WTC11 (cell line): Measurements from ENCODE around the gene GLI1. TPM values are rescaled to one million over a fixed set of nuclear protein-coding genes. Genes with fewer than 3 reads are reported as not detected.

Experiments used
- ATAC-seq: fragments of 200-7000 bp; cut with Tn5 transposase; 2 replicates; pipeline ENCODE4 v1.10.0; 2021; ENCODE audit warnings: mild to moderate bottlenecking, moderate library complexity
- CTCF ChIA-PET: fragments of 300-600 bp; sonication (Branson Sonifier 250); formaldehyde crosslinking; loops from one replicate; lab custom pipeline; 2021; ENCODE audit warnings: antibody characterized with exemption; lab: Charles Lee
- POLR2A ChIA-PET: fragments of 350-600 bp; sonication (Branson Sonifier 250); formaldehyde crosslinking; loops from one replicate; lab custom pipeline; 2021; ENCODE audit warnings: antibody characterized with exemption; lab: Charles Lee
- DNase-seq: peaks from one replicate; pipeline ENCODE4 v3.0.0; 2021; ENCODE audit warnings: low spot score
- H3K27ac Mint-ChIP-seq: 2 replicates; pipeline ENCODE4 v1.8.0; 2021; ENCODE audit warnings: mixed read lengths
- H3K27me3 Mint-ChIP-seq: 2 replicates; pipeline ENCODE4 v1.8.0; 2021; ENCODE audit warnings: low read depth, mild to moderate bottlenecking, moderate library complexity, mixed read lengths
- H3K36me3 Mint-ChIP-seq: 2 replicates; pipeline ENCODE4 v1.8.0; 2021; ENCODE audit warnings: mixed read lengths
- H3K4me1 Mint-ChIP-seq: 2 replicates; pipeline ENCODE4 v1.8.0; 2022; ENCODE audit warnings: mixed read lengths
- H3K4me3 Mint-ChIP-seq: 2 replicates; pipeline ENCODE4 v1.8.0; 2021; ENCODE audit warnings: mild to moderate bottlenecking, moderate library complexity, mixed read lengths
- H3K9me3 Mint-ChIP-seq: 2 replicates; pipeline ENCODE4 v1.8.0; 2021; ENCODE audit warnings: mixed read lengths
- ATF3 ChIP-seq: sonication (generic); formaldehyde crosslinking; conservative IDR thresholded peaks from 2 replicates; pipeline ENCODE4 v1.8.1; 2022; ENCODE audit warnings: mild to moderate bottlenecking, missing genetic modification reagents
- E2F5 ChIP-seq: sonication (generic); formaldehyde crosslinking; IDR thresholded peaks from 2 replicates; pipeline ENCODE4 v1.8.1; 2022; ENCODE audit warnings: mild to moderate bottlenecking, moderate library complexity, missing genetic modification reagents
- ERG ChIP-seq: fragments of 250-450 bp; sonication (Bioruptor Pico); IDR thresholded peaks from 2 replicates; pipeline ENCODE4 v1.8.0; 2021; ENCODE audit warnings: mild to moderate bottlenecking
- FOXK1 ChIP-seq: sonication (generic); formaldehyde crosslinking; IDR thresholded peaks from 2 replicates; pipeline ENCODE4 v1.8.0; 2022; ENCODE audit warnings: mild to moderate bottlenecking, moderate library complexity, missing genetic modification reagents
- GABPB1 ChIP-seq: sonication (generic); formaldehyde crosslinking; IDR thresholded peaks from 2 replicates; pipeline ENCODE4 v1.8.1; 2023; ENCODE audit warnings: mild to moderate bottlenecking, missing genetic modification reagents
- GTF2I ChIP-seq: fragments of 250-450 bp; sonication (Bioruptor Pico); conservative IDR thresholded peaks from 2 replicates; pipeline ENCODE4 v1.4.0; 2021; ENCODE audit warnings: mild to moderate bottlenecking
- PRDM15 ChIP-seq: sonication (generic); formaldehyde crosslinking; IDR thresholded peaks from 2 replicates; pipeline ENCODE4 v1.8.0; 2022; ENCODE audit warnings: missing genetic modification reagents
- SMAD4 ChIP-seq: sonication (generic); formaldehyde crosslinking; IDR thresholded peaks from 2 replicates; pipeline ENCODE4 v1.8.0; 2022; ENCODE audit warnings: mild to moderate bottlenecking, missing genetic modification reagents
- ZNF138 ChIP-seq: sonication (generic); formaldehyde crosslinking; conservative IDR thresholded peaks from 2 replicates; pipeline ENCODE4 v1.8.1; 2022; ENCODE audit warnings: mild to moderate bottlenecking, moderate library complexity, missing genetic modification reagents
- ZNF425 ChIP-seq: fragments of 250-450 bp; sonication (Bioruptor Pico); conservative IDR thresholded peaks from 2 replicates; pipeline ENCODE4 v1.9.0; 2021; ENCODE audit warnings: mild to moderate bottlenecking
- total RNA-seq: library from RNA; stranded (reverse); gene quantifications from 3 replicates; pipeline ENCODE4 v1.2.3, GENCODE V29; 2021

Gene GLI1
- total RNA-seq, 1 experiment from 2014 or later = 16.2 TPM

- TF ChIP-seq ATF3 (CRISPR knock-in tag) (no peak), FOXK1 (CRISPR knock-in tag) (no peak), ZNF138 (CRISPR knock-in tag) (no peak), GABPB1 (CRISPR knock-in tag) (no peak)
Observed at GRCh38 chr12:57467212-57467874, 7.8 kb downstream of the GLI1 start (continued).

- CTCF ChIA-PET = interaction anchor here (0.6 kb wide), 1 partner anchor 20 kb away, joined by 3 read pairs; the partner anchor contains the start of gene MARS1
Observed at GRCh38 chr12:57467915-57468314, 8.3 kb downstream of the GLI1 start.

More at GRCh38 chr12:57467915-57468314, 8.3 kb downstream of the GLI1 start:
- DNase-seq (no peak), ATAC-seq (no peak)
- POLR2A ChIA-PET = no interaction called here
- H3K27me3 Mint-ChIP-seq = peaks cover 26% of the 10 kb centered on the region
- H3K4me1 Mint-ChIP-seq = peaks cover 6% of the 10 kb centered on the region
- no peaks in the 10 kb centered on the region for H3K9me3 Mint-ChIP-seq
- no peak overlapping the region for H3K27ac Mint-ChIP-seq
- 0 out of 2 replicates have a peak, but pooled peaks cover 3% of the 10 kb centered on the region for H3K36me3 Mint-ChIP-seq
- no peak overlapping the region for H3K4me3 Mint-ChIP-seq
- TF ChIP-seq E2F5 (CRISPR knock-in tag) (no peak), ERG (CRISPR knock-in tag) (no peak), SMAD4 (CRISPR knock-in tag) (no peak), ZNF425 (CRISPR knock-in tag) (no peak), PRDM15 (CRISPR knock-in tag) (no peak), GTF2I (CRISPR knock-in tag) (no peak)
